Measurements from ENCODE around the gene LMNTD2.

- TF ChIP-seq ZNF350 (CRISPR knock-in tag; IDR thresholded peaks at IDR 0.05; ENCODE audit: borderline replicate concordance, low read depth) = no peak
- no peak for TF ChIP-seq ZNF263 (CRISPR knock-in tag; IDR thresholded peaks at IDR 0.05)
- TF ChIP-seq YY1 (IDR thresholded peaks at IDR 0.05; ENCODE audit: insufficient read depth, insufficient replicate concordance, low read depth, low read length) = no peak
- no peak for TF ChIP-seq ZMYM4 (CRISPR knock-in tag; IDR thresholded peaks at IDR 0.05)
- TF ChIP-seq POLR2AphosphoS5 (IDR thresholded peaks at IDR 0.05; ENCODE audit: low read depth, low read length) = no peak
- TF ChIP-seq ZBTB21 (CRISPR knock-in tag; IDR thresholded peaks at IDR 0.05) = no peak
- no peak for TF ChIP-seq SRF (IDR thresholded peaks at IDR 0.05; ENCODE audit: low read depth, low read length)
- TF ChIP-seq CTCF (CRISPR knock-in tag; IDR thresholded peaks at IDR 0.05) = no peak
- TF ChIP-seq EZH2 (conservative IDR thresholded peaks at IDR 0.05; ENCODE audit: low read depth, low read length) = no peak
- TF ChIP-seq FOSL2 (CRISPR knock-in tag; IDR thresholded peaks at IDR 0.05) = no peak
Observed at GRCh38 chr11:571802-572185, 11.3 kb upstream of the LMNTD2 start.

Data from HepG2 (cell line).